GM13976 (cell line): ENCODE data around the gene KMT2C.

Experiments
- DNase-seq: peaks from one replicate; pipeline ENCODE4 v3.0.0; 2012; ENCODE audit warnings: low spot score
- CTCF ChIP-seq: IDR thresholded peaks from 2 replicates; pipeline ENCODE4 v1.5.1; 2012; ENCODE audit warnings: borderline replicate concordance, mild to moderate bottlenecking; ENCODE audit not compliant: insufficient read depth; ENCODE audit errors: extremely low read depth, missing control alignments, control extremely low read depth
- in situ Hi-C: fragments of 300-500 bp; cut with MboI; formaldehyde crosslinking; loops from one replicate; pipeline ENCODE4 v1.12.0; 2022; ENCODE audit warnings: low sequenced_read_pairs, mixed read lengths, inconsistent platforms; ENCODE audit not compliant: unreplicated experiment

Gene KMT2C

DNA sequence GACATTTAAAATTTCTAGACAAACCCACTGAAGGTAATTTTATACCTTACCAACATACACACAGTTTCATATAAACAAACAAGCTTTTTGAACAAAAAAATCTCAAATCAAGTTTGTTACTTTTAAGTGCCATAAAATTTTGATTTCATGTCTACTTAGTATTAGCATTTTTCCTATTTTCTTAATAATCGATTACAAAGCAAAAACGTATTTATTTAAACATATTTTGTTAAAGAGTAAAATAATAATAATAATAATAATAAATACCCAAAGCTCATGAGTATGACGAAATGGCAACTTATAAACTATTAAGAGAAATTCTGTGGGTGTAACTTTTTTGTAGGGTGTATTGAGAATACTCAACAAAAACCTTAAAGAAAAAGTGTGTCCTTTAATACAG, 232.7 kb downstream of the KMT2C start:
- no peak for TF ChIP-seq CTCF
- DNase-seq = no peak
- in situ Hi-C loops = no loop called here

DNA sequence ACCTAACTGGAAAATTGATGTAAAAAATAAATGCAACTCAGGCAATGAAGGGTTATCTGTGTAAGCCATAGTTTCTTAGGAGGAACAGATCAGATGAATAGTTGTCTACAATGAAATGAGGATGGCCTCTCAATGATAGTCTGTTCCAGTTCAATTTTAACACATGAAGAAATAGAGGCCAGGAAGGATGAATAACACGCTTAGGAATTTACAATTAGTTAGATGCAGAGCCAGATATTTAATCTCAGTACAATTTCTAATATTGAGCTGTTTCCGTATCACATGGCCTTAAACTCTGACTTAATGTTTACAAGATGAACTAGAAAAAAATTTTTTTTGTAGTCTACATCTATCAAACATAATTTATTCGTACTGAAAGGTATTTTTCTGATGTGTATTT, 233.7 kb downstream of the KMT2C start:
- in situ Hi-C loops = no loop called here
- no peak for DNase-seq
- TF ChIP-seq CTCF = no peak

DNA sequence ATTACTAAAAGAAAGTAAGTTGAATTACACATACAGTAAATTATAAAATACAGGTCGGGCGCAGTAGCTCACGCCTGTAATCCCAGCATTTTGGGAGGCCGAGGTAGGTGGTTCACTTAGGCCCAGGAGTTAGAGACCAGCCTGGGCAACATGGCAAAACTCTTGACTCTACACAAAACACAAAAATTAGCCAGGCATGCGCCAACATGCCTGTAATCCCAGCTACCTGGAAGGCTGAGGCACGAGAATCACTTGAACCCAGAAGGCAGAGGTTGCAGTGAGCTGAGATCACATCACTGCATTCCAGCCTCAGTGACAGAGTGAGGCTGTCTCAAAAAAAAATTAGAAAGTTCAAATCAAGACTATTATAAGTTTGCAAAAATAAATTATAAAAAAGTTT, 235.4 kb downstream of the KMT2C start:
- no peak for TF ChIP-seq CTCF
- DNase-seq = no peak
- in situ Hi-C loops = no loop called here

GRCh38 chr7:152196391-152196790, 239.4 kb downstream of the KMT2C start:
- no peak for TF ChIP-seq CTCF
- in situ Hi-C loops = no loop called here

DNA sequence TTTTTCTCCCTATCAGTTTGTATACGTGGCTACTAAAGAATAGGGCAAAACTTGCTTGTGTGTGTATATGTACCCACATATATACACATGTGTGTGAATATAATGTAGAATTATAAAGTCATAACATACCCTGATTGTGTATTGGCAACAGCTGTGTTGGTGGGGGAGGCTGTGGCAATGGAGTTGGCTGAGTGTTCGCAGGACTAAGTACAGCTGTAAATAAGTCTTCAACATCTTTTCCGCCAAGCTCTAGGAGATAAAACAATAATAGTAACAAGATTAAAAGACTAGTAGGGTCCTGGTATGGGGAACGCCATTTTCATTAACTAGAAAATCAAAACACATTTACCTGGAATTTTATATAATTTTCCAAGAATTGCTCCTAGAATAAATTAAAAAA, 241.9 kb downstream of the KMT2C start:
- in situ Hi-C loops = no loop called here
- TF ChIP-seq CTCF = no peak

More at GRCh38 chr7:152196391-152196790, 239.4 kb downstream of the KMT2C start:
- no peak for DNase-seq

DNA sequence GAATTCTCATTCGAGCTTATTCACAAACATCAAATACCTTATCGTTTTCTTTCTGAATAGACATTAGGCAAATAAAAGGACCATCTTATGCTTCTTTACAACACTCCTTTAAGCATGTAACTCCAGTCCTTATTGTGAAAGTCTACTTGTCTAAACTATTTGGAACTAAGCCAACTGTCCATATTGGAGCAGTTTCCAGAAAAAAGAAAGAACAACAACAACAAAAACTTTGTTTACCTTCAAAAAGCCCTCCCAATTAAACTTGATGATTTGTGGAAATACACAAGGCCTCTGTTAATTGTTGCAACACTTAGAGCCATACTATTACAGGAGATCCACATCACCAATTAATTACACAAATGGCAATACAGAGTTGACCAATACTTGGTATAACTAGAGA, 246.7 kb downstream of the KMT2C start:
- in situ Hi-C loops = no loop called here
- no peak for TF ChIP-seq CTCF
- DNase-seq = no peak

More for the DNA sequence above, 241.9 kb downstream of the KMT2C start:
- DNase-seq = no peak

GRCh38 chr7:152185558-152185957, 250.2 kb downstream of the KMT2C start:
- no peak for DNase-seq
- no peak for TF ChIP-seq CTCF
- in situ Hi-C loops = no loop called here
